Activated naive CD4-positive, alpha-beta T cell treated with anti-CD3 and anti-CD28 coated beads, Interleukin-2, amount 50 U/mL, for 16 hours (primary cell): ENCODE results near the gene GLUD1.
"Not testable (repeated sequence)": the region's sequence is repeated elsewhere in the genome, so short reads cannot be mapped to it uniquely, and the experiment has no call there.

Experiments used
- DNase-seq: peaks from one replicate; pipeline ENCODE4 v3.0.0-alpha.2; 2020

Gene GLUD1

GRCh38 chr10:87094373-87095235, at the start of gene GLUD1, which contains the start of gene SHLD2:
Gene GLUD1, minus strand, starts transcription at chr10:87094843. Its CDS starts 74 bp downstream, at chr10:87094769.
Gene SHLD2, plus strand, starts transcription at chr10:87095206. Its CDS starts 56,149 bp downstream, at chr10:87151355.
- peak; percentile 84 for DNase-seq

DNA sequence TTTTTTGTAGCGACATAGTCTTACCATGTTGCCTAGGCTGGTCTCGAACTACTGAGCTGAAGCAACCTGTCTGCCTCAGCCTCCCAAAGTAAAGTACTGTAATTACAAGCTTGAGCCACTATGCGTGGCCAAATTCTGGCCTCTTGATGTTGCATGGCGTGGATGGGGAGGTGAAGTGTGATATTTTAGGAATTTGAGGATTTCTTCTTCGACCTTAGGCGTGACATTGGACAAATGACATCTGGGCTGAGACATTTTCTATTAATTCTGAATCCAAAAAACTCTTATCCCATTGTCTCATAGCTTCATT, 48.4 kb upstream of the GLUD1 start:
- DNase-seq = not testable (repeated sequence)

DNA sequence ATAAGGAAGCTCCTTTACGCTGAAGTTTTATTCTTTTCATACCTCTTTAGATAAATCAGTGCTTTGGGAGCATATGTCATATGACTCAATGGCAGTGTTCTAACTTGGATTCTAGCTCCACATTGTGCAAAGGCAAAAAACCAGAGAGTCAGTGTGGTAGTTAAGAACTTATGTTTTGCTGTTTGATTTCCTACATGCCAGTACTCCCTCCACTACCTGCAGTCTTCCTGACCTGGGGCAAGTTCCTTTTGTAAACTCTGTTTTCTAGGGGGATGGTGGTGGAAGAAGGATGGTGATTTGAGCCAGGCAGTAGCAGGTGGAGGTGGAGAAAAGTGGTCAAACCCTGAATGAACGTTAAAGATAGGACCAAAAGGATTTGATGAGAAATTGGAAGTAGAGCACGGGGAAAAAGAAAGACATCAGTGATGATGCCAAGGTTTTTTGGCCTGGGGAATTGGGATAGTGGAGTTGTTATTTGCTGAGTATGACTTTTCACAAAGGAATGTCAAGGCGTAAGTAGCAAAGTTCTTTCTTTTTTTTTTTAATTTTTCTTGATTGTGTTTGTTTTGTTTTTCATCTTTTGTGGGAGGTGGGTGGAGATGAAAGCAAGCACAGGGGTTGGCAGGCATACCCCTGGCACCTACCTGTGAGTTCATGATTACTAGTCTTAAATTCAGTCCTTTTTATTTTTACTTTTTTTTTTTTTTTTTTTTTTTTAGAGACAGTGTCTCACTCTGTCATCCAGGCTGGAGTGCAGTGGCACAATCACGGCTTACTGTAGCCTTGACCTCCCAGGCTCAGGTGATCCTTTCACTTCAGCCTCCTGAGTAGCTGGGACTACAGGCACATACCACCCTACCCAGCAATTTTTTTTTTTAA, 47.8 kb upstream of the GLUD1 start:
- not testable (repeated sequence) for DNase-seq

DNA sequence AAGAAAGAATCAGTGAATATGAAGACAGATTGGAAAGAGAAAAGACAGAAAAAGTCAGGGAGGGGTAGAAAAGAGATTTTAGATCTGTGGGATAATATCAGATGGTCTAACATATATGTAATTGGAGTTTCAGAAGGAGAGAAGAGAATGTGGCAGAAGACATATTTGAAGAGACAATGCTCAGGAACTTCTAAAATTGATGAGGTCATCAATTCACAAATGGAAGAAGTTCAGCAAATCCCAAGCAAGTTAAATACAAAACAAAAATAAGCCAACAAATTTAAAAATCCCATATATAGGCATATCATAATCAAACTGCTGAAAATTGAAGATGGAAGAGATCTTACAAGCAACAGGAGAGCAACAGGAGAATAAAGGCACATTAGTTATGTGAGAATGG, 42.8 kb upstream of the GLUD1 start:
- not testable (repeated sequence) for DNase-seq

GRCh38 chr10:87134440-87134839, 39.8 kb upstream of the GLUD1 start:
- not testable (repeated sequence) for DNase-seq

- DNase-seq = not testable (repeated sequence)
These were observed 39.3 kb upstream of the GLUD1 start for GRCh38 chr10:87133936-87134335.

DNA sequence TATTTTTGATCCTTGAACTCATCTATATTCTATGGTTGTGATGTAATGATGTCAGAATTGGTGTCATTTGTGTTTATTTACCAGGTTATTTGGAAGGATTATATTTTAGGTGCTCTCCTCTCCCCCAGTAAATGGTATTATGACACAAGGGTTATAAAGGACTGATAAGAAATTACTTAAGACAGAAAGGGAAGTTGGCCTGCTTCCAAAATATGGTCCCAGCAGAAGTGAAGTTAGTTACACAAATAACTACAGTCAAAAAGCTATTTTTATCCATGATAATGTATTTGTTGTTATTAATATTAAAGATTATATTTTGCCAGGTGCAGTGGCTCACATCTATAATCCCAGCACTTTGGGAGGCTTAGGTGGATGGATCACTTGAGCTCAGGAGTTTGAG, 37.5 kb upstream of the GLUD1 start:
- DNase-seq = not testable (repeated sequence)

GRCh38 chr10:87127607-87128156, 33.0 kb upstream of the GLUD1 start:
- not testable (repeated sequence) for DNase-seq

GRCh38 chr10:87127048-87127447, 32.4 kb upstream of the GLUD1 start:
- DNase-seq = not testable (repeated sequence)

- DNase-seq = not testable (repeated sequence)
These were observed 28.7 kb upstream of the GLUD1 start for GRCh38 chr10:87123351-87123750.

GRCh38 chr10:87119029-87119428, 24.4 kb upstream of the GLUD1 start:
- not testable (repeated sequence) for DNase-seq

DNA sequence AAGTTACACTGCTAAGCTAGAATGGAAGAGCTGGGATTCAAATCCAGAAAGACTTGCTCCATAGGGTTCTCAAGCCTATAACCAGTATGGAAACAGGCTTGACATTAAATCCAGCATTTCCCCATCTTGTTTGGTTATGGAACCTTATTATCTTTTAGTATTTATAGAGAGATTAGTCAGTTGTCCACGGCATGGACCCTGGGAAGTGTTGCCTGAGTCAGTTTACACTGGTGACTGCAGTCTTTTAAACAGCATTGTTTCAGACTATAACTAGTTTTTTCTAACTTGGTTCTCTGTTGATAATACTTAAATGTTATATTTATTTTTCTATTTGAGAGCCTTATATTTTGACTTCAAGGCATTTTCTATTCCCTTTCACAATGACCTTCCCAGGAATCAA, 23.5 kb upstream of the GLUD1 start:
- DNase-seq = not testable (repeated sequence)

DNA sequence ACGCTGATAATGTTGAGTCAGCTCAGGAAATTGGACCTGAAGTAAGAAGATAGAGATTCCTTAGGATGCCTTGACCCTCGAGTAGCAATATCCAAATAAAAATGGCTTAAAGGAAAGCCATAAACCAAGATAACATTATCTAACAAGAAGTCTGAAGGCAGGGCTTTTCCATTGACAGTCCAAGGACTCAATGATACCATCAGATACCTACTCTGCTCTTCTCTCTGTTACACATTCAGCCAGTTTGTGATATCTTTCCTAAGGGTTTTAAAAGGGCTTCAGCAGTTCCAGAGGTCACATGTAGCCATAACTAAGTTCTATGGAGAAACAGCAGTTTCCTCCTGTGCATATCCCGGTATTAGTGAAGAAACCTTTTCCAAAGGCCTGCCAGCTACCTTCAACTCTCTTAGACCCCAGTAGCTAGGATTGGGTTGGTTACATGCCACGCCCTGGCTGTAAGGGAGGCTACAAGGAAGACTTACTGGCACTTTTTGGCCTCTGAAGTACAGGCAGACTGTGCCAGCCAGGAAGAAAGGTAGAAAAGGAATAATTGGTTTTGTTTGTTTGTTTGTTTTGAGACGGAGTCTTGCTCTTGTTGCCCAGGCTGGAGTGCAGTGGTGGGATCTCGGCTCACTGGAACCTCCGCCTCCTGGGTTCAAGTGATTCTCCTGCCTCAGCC, 10.9 kb upstream of the GLUD1 start:
- no peak for DNase-seq

DNA sequence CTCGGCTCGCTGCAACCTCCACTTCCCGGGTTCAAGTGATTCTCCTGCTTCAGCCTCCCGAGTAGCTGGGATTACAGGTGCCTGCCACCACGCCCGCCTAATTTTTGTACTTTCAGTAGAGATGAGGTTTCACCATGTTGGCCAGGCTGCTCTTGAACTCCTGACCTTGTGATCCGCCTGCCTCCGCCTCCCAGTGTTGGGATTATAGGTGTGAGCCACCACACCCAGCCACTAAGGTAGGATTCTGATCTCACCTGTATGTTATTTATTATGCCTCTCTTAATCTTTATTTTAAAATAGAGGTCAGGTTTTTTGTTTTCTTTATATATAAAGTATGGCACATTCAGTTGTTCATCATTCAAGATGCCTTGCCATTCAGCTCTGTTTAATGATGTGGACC, 10.1 kb upstream of the GLUD1 start:
- not testable (repeated sequence) for DNase-seq

DNA sequence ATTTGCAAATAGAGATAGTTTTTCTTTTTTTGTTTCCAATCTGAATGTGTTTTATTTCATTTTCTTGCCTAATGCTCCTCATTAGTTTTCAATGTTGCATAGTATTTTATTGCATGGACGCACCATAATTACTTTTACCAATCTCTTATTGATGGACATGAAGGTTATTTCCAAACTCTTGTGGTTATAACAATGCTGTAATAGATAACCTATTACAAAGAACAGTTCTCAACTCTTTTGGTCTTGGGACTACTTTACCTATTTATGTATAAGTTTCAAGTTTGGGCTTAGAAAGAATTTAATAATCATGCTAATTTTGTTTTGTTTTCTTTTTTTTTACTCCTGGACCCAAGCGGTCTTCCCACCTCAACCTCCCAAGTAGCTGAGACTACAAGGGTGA, 7.4 kb upstream of the GLUD1 start:
- no peak for DNase-seq

- DNase-seq = peak; percentile 75
These were observed 748 bp upstream of the GLUD1 start for GRCh38 chr10:87095236-87095945.

- peak; percentile 70 for DNase-seq
These were observed 841 bp downstream of the GLUD1 start for GRCh38 chr10:87093632-87094372.

DNA sequence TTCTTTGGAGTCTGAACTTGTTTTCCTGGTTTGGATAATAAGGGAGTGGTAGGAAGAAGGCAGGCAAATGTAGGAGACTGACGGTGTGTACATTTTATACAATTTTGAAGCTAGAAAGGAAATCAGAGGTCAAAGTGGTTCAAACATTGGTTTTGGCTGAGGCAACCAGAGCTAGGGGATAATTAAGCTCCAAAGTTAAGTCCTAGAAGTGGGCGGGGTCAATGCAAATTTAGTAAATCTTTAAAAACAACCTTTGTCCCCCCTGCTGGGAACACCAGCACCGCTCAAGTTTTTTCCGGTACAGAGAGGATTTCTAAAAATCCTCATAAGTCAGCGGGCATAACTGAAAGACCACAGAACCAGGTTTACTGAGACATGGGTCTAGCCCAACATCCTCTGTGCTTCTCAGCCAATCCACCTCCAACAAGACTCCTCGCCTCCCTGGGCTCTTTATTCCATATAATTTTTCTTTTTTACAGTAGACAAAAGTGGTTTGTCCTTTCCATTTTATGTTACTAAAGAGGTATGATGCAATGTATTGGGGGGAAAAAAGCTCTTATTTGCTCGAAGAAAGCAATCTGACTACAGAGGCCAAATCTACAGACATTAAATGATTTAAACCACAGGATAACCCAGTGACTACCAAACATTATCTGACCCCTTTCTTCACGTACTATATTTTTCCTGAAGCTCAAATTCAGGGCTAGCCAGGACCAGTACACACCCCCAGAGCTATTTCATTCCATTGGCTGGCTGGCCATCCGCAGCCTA, 1.6 kb downstream of the GLUD1 start:
- DNase-seq = no peak

DNA sequence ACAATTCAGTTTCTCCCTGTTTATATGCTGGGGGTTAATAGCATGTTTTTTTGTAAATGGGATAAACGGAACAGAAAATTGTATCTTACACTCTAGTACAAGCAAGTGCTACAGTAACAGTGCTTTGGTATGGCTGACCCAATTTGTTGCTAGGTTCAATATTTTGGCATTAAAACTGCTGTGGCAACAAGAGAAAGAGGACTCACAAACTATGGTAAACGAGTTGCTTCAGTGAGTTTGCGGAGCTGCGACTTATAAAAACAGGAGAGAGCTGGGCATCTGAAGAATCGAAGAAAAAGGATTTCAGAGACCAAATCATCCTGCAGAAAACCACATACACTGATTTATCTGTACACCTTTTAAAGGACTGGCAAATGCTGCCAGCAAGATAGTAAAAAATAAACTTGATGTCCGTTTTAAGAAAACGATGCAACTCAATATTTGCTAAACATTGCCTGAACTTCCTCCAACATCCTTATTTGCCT, 2.2 kb downstream of the GLUD1 start:
- DNase-seq = no peak

GRCh38 chr10:87090779-87091178, 3.9 kb downstream of the GLUD1 start:
- no peak for DNase-seq
